HG02981 (cell line): ENCODE data around the gene STAU1.
"Not testable (repeated sequence)": the region's sequence is repeated elsewhere in the genome, so short reads cannot be mapped to it uniquely, and the experiment has no call there.

Experiments used
- ATAC-seq: cut with Tn5 transposase; IDR thresholded peaks from one replicate; pipeline ENCODE4 v1.9.1; 2021; ENCODE audit warnings: mild to moderate bottlenecking, moderate library complexity; ENCODE audit not compliant: unreplicated experiment

The STAU1 gene

GRCh38 chr20:49123982-49124381 is 64.2 kb downstream of the STAU1 start:
- ATAC-seq: no peak

GRCh38 chr20:49122920-49123319 is 65.2 kb downstream of the STAU1 start:
- ATAC-seq: no peak

GRCh38 chr20:49119988-49120387 is 68.1 kb downstream of the STAU1 start:
- ATAC-seq: no peak

DNA sequence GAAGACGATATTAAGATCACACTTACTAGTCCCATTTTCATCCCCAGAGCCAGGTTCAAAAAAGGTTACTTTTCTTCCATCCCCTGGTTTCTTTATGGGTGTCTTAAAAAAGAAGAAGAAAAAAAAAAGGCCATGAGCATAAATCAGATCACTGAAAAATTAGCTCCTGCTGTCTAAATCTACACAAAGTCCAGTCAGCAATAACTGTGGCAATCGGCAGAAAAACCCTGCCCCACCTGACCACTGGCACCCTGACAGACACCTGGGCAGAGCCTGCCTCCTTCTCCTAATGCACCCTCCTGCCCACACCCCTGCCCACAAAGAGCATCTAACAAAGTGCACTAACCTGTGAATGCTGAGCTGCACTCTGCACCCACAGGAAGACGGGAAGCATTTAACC is 69.8 kb downstream of the STAU1 start:
- no peak for ATAC-seq

- ATAC-seq: no peak
These were observed 72.6 kb downstream of the STAU1 start for GRCh38 chr20:49115564-49115963.

- no peak for ATAC-seq
These were observed 75.4 kb downstream of the STAU1 start for GRCh38 chr20:49112596-49113274.

DNA sequence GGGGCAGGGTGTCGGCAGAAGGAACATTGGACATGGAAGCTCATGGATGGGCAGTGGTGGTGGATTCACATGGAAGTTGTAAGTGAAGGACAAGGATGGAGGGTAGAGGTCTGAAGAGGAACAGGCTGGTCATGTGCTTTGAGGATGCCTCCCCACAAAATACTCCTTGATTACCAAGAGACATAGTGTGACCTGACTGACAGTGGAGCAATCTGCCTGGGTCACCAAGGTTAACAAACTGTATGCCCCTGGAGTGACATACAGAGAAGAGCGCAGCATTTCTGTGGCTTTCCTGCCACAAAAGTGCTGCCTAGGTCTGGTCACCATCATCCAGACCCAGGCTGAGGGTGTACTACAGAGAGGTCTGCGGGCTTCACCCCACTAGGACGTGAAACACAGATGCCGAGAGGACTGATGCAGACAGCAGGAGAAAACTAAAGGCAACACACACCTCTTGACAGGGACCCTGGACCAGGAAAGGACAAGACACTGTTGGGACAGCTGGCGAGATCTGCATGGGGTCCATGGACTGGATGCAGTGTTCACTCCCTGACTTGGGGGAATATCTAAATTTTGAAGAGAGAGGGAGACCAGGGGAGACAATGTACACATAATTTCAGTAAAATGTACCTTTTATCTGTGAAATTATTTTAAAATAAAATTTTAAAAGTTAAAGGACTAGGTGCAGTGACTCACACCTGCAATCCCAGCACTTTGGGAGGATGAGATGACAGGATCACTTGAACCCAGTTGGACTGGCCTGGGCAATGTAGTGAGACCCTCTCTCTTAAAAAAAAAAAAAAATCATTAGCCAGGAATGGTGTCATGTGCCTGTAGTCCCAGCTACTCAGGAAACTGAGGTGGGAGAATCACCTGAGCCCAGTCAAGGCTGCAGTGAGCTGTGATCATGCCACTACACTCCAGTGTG is 77.1 kb downstream of the STAU1 start:
- ATAC-seq: no peak

DNA sequence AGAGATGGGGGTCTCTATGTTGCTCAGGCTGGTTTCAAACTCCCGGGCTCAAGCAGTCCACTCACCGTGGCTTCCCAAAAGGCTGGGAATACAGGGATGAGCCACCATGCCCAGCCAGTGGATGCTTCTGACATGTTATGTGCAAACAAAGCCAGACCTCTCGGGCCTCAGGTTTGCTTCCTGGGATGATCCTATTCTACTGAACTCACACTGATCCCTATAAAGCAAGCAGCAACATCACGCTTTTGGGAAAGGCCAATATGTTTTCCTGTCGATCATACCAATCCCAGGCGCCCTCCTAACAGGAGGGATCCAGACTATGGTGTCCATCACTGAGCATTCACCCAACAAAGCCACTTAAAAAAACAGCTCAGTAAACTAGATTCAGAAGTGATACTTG is 81.8 kb downstream of the STAU1 start:
- ATAC-seq: no peak

DNA sequence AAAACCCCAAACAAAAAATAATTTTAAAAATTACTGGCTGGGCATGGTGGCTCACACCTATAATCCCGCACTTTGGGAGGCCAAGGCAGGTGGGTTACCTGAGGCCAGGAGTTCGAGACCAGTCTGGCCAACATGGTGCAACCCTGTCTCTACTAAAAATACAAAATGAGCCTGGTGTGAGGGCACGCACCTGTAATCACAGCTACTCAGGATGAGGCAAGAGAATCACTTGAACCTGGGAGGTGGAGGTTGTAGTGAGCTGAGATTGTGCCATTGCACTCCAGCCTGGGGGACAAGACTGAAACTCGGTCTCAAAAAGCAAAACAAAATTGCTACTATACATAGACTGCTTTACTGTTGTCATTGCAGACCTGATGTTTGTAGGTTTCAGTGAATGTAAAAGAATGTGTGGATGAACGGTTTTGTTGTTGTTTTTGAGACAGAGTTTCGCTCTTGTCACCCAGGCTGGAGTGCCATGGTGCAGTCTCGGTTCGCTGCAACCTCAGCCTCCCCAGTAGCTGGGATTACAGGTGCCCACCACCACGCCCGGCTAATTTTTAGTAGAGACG is 83.1 kb downstream of the STAU1 start:
- ATAC-seq: not testable (repeated sequence)

DNA sequence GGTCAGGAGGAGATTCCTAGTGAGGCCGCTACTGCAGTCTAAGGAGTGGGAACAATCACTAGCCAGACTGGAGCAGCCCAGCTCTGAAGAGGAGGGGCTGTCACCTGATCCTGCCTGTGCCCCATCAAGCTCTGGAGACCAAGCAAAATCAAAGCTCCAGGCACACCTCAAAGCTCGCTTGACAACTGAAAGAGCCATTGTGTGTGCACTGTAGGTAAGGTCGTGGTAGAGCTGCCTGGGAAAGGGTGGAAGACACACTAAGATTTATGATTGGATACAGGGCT is 83.8 kb downstream of the STAU1 start:
- no peak for ATAC-seq

GRCh38 chr20:49103647-49104364 is 84.3 kb downstream of the STAU1 start:
- no peak for ATAC-seq

DNA sequence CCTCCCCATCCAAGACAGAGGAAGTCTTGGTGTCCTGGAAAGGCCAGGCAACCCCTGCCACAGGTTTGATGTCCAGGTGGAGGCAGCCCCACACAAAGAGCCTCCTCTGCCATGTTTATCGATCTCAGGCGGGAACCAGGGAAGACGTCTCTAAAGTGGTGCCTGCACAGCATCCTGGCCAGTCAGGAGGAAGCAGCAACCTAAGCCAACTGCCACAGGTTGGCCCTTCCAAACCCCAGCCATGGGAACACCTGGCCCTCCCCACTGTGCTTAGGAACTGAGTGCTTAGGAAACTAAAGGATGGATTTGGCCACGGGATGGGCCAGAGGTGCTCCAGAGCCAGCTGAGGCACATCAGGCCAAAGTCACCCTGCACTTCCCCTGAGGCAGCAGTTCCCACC is 85.1 kb downstream of the STAU1 start:
- ATAC-seq: no peak

DNA sequence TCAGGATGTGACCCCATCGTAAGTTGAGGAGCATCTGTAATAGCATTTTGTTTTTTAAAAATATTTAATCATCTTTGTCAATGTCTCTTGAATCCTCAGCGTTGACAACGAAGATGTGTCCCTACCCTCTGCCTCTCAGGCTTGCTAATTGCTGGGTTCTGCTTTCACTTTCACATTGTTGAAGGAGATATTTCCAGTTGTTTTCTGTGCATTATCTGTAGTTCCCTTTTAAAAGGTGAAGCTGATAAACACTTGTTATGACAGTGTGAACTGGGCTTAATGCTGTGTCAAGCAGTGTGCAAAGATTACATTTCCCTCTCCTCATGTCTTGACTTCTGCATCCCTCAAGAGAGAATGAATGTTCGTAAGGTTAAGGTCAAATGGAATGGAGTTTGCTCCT is 87.2 kb downstream of the STAU1 start:
- no peak for ATAC-seq

DNA sequence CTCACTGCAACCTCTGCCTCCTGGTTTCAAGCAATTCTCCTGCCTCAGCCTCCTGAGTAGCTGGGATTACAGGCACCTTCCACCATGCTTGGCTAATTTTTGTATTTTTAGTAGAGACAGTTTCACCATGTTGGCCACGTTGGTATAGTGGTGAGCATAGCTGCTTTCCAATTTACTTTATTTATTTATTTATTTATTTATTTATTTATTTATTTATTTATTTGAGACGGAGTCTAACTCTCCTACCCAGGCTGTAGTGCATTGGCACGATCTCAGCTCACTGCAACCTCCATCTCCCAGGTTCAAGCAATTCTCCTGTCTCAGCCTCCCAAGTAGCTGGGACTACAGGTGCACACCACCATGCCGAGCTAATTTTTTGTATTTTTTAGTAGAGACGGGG is 87.8 kb downstream of the STAU1 start:
- not testable (repeated sequence) for ATAC-seq

- no peak for ATAC-seq
These were observed 89.1 kb downstream of the STAU1 start for GRCh38 chr20:49099011-49099410.

- no peak for ATAC-seq
These were observed 90.0 kb downstream of the STAU1 start for GRCh38 chr20:49098136-49098535.

GRCh38 chr20:49097159-49097558 is 91.0 kb downstream of the STAU1 start:
- no peak for ATAC-seq

GRCh38 chr20:49096203-49096730 is 91.9 kb downstream of the STAU1 start:
- ATAC-seq: no peak

GRCh38 chr20:49091762-49092161 is 96.4 kb downstream of the STAU1 start:
- no peak for ATAC-seq

DNA sequence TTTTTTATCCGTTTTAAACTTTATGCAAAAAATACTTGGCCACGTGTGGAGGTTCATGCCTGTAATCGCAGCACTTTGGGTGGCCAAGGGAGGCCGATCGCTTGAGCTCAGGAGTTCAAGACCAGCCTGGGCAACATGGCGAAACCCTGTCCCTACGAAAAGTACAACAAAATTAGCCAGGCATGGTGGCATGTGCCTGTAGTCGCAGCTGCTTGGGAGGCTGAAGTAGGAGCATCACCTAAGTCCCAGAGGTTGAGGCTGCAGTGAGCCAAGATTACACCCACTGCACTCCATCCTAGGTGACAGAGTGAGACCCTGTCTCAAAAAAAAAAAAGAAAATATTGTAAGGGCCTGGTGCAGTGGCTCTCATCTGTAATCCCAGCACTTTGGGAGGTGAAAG is 97.0 kb downstream of the STAU1 start:
- no peak for ATAC-seq

- not testable (repeated sequence) for ATAC-seq
These were observed 105.8 kb downstream of the STAU1 start for GRCh38 chr20:49082295-49082694.
